Right lobe of liver (tissue), 6 donors: Measurements from ENCODE around the gene TBC1D5. TPM values are rescaled to one million over a fixed set of nuclear protein-coding genes. Genes with fewer than 3 reads are reported as not detected.

Source experiments
- ATAC-seq, 4 donors: fragments of 200-7000 bp; cut with Tn5 transposase; one replicate each; pipeline ENCODE4 v1.9.1; 2020; ENCODE audit warnings: mild to moderate bottlenecking in 4 of 4, moderate library complexity in 4 of 4
- DNase-seq, 3 donors: peaks; one replicate each; pipeline ENCODE4 v3.0.0-alpha.2; 2020
- H3K27ac ChIP-seq, 3 donors: fragments of 200-600 bp; one replicate each; pipeline ENCODE4 v1.8.0; 2022
- H3K27me3 ChIP-seq, 2 donors: fragments of 200-600 bp; one replicate each; pipeline ENCODE4 v1.8.0; 2022
- H3K36me3 ChIP-seq, 4 donors: fragments of 200-600 bp; sonication (generic) in 1 of 4; one replicate each; pipeline versions ENCODE4 v1.5.1 to v1.8.0; 2017 to 2022; ENCODE audit warnings: control low read depth in 1 of 4
- H3K4me1 ChIP-seq, 4 donors: fragments of 200-600 bp; sonication (generic) in 1 of 4; one replicate each; pipeline versions ENCODE4 v1.5.1 to v1.8.0; 2017 to 2022; ENCODE audit warnings: control low read depth in 1 of 4
- H3K4me3 ChIP-seq, 3 donors: fragments of 200-600 bp; one replicate each; pipeline ENCODE4 v1.8.0; 2022
- H3K9me3 ChIP-seq, 4 donors: fragments of 200-600 bp; sonication (generic) in 1 of 4; one replicate each; pipeline versions ENCODE4 v1.5.1 to v1.8.0; 2017 to 2022; ENCODE audit warnings: control low read depth in 1 of 4
- CTCF ChIP-seq, 4 donors: fragments of 200-600 bp in 3 of 4; fragments of 450-650 bp in 1 of 4; IDR thresholded peaks; one replicate each; pipeline versions ENCODE4 v1.5.1 to v1.8.0; 2016 to 2022; ENCODE audit warnings: antibody characterized with exemption in 4 of 4, mild to moderate bottlenecking in 2 of 4
- POLR2A ChIP-seq: fragments of 450-650 bp; IDR thresholded peaks from one replicate; pipeline ENCODE4 v1.6.1; 2017; ENCODE audit warnings: antibody characterized with exemption, mild to moderate bottlenecking
- WGBS: methylation state at CpG from one replicate; pipeline ENCODE4 v1.1.6; 2018; ENCODE audit warnings: low coverage, low lambda C conversion rate; ENCODE audit not compliant: insufficient coverage; ENCODE audit errors: missing lambda C conversion rate; 5-methylcytosine and 5-hydroxymethylcytosine counted together
- intact Hi-C, 2 donors: fragments of 100-400 bp; cut with DNase I; formaldehyde crosslinking; loops; one replicate each; pipeline versions ENCODE4 v1.11.2 to v1.14.1; 2022
- total RNA-seq, 6 experiments: library from RNA; depleted of rRNA in 2 of 6; stranded (reverse); fragments of >200 nt in 2 of 6; fragmentation: NEBNext Ultra II Directional in 3 of 6; extraction: Animal tissue kit (Norgen Biotek cat#: 25700) in 3 of 6; gene quantifications; one replicate each; pipeline versions ENCODE4 v1.1.0 to v1.2.4, GENCODE V29; 2016 to 2023
- donor health status: DM: no; HTN: yes; CAD: no.
- donor health status: DM: no; HTN: no; CAD: no.
- donor health status: DM: no; HTN: no; CAD: no.
- donor health status: DM: no; HTN: yes; CAD: no.
- donor health status: DM: no; HTN: yes; CAD: no.

The TBC1D5 gene
- total RNA-seq, 6 experiments from 2014 or later: 21.5 to 33.4 (median 27.7) TPM

GRCh38 chr3:17411157-17411877, 331.1 kb downstream of the TBC1D5 start:
- Histone ChIP-seq H3K36me3 (no peaks in the 10 kb centered on the region), H3K9me3 (no peaks in the 10 kb centered on the region), H3K27me3 (no peaks in the 10 kb centered on the region), H3K4me3 (no peak overlapping the region), H3K27ac (no peak overlapping the region), H3K4me1 (no peaks in the 10 kb centered on the region)
- WGBS: 90% methylated on average over 3 of the region's 3 CpGs
- no peak for DNase-seq
- intact Hi-C loops: loop anchor here (5.0 to 10.0 kb wide), 2 partner anchors 147 to 154 kb away; no protein-coding TSS in a partner anchor
- ATAC-seq: no peak
- TF ChIP-seq POLR2A (no peak), CTCF (IDR thresholded peaks at IDR 0.05) (no peak)

GRCh38 chr3:17407576-17407975, 334.9 kb downstream of the TBC1D5 start:
- ATAC-seq: no peak

GRCh38 chr3:17404548-17404947, 337.9 kb downstream of the TBC1D5 start:
- no peak for DNase-seq
- TF ChIP-seq CTCF (IDR thresholded peaks at IDR 0.05) (no peak), POLR2A (no peak)
- 16% methylated on average over 2 of the region's 2 CpGs for WGBS
- H3K27me3 ChIP-seq: no peaks in the 10 kb centered on the region
- no peak overlapping the region for H3K4me3 ChIP-seq
- no peaks in the 10 kb centered on the region for H3K4me1 ChIP-seq
- H3K27ac ChIP-seq: no peak overlapping the region
- peaks cover 0 to 5% (median 0%) of the 10 kb centered on the region in 4 donors for H3K36me3 ChIP-seq
- intact Hi-C loops: no loop called here
- no peak for ATAC-seq
- H3K9me3 ChIP-seq: no peaks in the 10 kb centered on the region

More at GRCh38 chr3:17407576-17407975, 334.9 kb downstream of the TBC1D5 start:
- intact Hi-C loops: no loop called here
- no peak for DNase-seq
- TF ChIP-seq CTCF (IDR thresholded peaks at IDR 0.05) (no peak), POLR2A (no peak)
- 78% methylated on average over 2 of the region's 2 CpGs for WGBS
- Histone ChIP-seq H3K27ac (no peak overlapping the region), H3K27me3 (no peaks in the 10 kb centered on the region), H3K4me3 (no peak overlapping the region), H3K4me1 (no peaks in the 10 kb centered on the region), H3K36me3 (peaks cover 0 to 5% (median 0%) of the 10 kb centered on the region in 4 donors), H3K9me3 (no peaks in the 10 kb centered on the region)

- DNase-seq (no peak), ATAC-seq (no peak)
- Histone ChIP-seq H3K4me3 (no peak overlapping the region), H3K4me1 (no peaks in the 10 kb centered on the region), H3K27me3 (no peaks in the 10 kb centered on the region), H3K36me3 (peaks cover 0 to 5% (median 0%) of the 10 kb centered on the region in 4 donors), H3K27ac (no peak overlapping the region), H3K9me3 (no peaks in the 10 kb centered on the region)
- 90% methylated on average over 3 of the region's 3 CpGs for WGBS
- no peak for TF ChIP-seq CTCF (IDR thresholded peaks at IDR 0.05)
- no peak for TF ChIP-seq POLR2A
- intact Hi-C loops: no loop called here
Observed at GRCh38 chr3:17402442-17402841, 340.0 kb downstream of the TBC1D5 start.
